Measurements from ENCODE around the gene BAIAP3. TPM values are rescaled to one million over a fixed set of nuclear protein-coding genes. Genes with fewer than 3 reads are reported as not detected.

The BAIAP3 gene
- total and polyA plus RNA-seq, 2 of the 8 experiments (the other 6 are each of a cell fraction or from before 2014, with no cell fraction given) = 2.9 to 6.8 TPM

GRCh38 chr16:1349951-1350350, 16.5 kb downstream of the BAIAP3 start (continued):
- TF ChIP-seq CHD7 (IDR thresholded peaks at IDR 0.05; ENCODE audit: insufficient replicate concordance, low read length) (no peak), JUND (IDR thresholded peaks at IDR 0.05; ENCODE audit: low read length) (no peak), ATF3 (IDR thresholded peaks at IDR 0.05; ENCODE audit: insufficient read depth, low read depth, low read length) (no peak), CHD2 (IDR thresholded peaks at IDR 0.05; ENCODE audit: low read length) (no peak)
